Measurements from ENCODE around the gene KCNAB2.

DNA sequence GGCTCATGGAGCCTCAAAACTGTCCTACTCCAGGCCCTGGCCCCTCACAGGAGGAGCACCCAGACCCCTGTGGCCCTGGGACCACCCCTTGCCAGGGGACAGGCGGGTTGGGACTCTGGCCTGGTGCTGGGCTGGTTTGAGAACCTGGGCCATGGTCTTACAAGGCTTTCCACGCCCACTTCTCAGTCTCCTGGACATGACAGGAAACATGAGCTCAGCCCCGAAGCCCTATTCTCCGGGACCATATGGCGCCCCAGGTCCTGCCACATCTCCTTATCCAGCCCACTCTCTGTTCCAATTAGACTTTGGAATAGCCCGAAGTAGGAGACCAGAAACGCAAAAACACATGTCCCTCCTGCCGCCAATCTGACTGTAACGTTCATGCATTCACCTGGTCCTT, 47.9 kb downstream of the KCNAB2 start:
- TF ChIP-seq, protein P1, sequence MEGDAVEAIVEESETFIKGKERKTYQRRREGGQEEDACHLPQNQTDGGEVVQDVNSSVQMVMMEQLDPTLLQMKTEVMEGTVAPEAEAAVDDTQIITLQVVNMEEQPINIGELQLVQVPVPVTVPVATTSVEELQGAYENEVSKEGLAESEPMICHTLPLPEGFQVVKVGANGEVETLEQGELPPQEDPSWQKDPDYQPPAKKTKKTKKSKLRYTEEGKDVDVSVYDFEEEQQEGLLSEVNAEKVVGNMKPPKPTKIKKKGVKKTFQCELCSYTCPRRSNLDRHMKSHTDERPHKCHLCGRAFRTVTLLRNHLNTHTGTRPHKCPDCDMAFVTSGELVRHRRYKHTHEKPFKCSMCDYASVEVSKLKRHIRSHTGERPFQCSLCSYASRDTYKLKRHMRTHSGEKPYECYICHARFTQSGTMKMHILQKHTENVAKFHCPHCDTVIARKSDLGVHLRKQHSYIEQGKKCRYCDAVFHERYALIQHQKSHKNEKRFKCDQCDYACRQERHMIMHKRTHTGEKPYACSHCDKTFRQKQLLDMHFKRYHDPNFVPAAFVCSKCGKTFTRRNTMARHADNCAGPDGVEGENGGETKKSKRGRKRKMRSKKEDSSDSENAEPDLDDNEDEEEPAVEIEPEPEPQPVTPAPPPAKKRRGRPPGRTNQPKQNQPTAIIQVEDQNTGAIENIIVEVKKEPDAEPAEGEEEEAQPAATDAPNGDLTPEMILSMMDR (IDR thresholded peaks at IDR 0.05) = no peak
- TF ChIP-seq POLR2A (IDR thresholded peaks at IDR 0.05) = no peak
